A673 (cell line): ENCODE results near the gene ALKBH7. TPM values are rescaled to one million over a fixed set of nuclear protein-coding genes. Genes with fewer than 3 reads are reported as not detected.
A peak's percentile ranks its signal among the peaks of the same experiment; 100 is the strongest.
"Not testable (repeated sequence)": the region's sequence is repeated elsewhere in the genome, so short reads cannot be mapped to it uniquely, and the experiment has no call there.

ENCODE experiments used
- BruUV-seq: library from RNA; stranded (reverse); fragments of 400-500 nt; replicated peaks from 2 replicates; lab custom pipeline; 2021; lab: Mats Ljungman, UMichigan
- CTCF ChIA-PET: fragments of 300-600 bp; sonication (Branson Sonifier 250); formaldehyde crosslinking; loops from one replicate; lab custom pipeline; 2022; ENCODE audit warnings: antibody characterized with exemption; lab: Charles Lee
- POLR2A ChIA-PET: fragments of 300-600 bp; sonication (Branson Sonifier 250); formaldehyde crosslinking; loops from one replicate; lab custom pipeline; 2022; ENCODE audit warnings: antibody characterized with exemption; ENCODE audit not compliant: low non-redundant PET; lab: Charles Lee
- DNase-seq: peaks from one replicate; pipeline ENCODE4 v3.0.0-alpha.2; 2015; ENCODE audit warnings: low spot score
- H3K27ac ChIP-seq: fragments of 200-600 bp; sonication (generic); 2 replicates; pipeline ENCODE4 v1.5.1; 2016; ENCODE audit warnings: mixed run types, low read depth, mild to moderate bottlenecking, mixed read lengths, antibody characterized with exemption, low read length; ENCODE audit not compliant: poor library complexity, severe bottlenecking
- H3K27me3 ChIP-seq: fragments of 200-600 bp; sonication (generic); replicated peaks from 2 replicates; pipeline ENCODE4 v1.6.1; 2017; ENCODE audit warnings: mixed run types, low read depth, mild to moderate bottlenecking, mixed read lengths, antibody characterized with exemption, low read length; ENCODE audit not compliant: insufficient read depth, poor library complexity
- H3K36me3 ChIP-seq: fragments of 200-600 bp; sonication (generic); 2 replicates; pipeline ENCODE4 v1.6.1; 2016; ENCODE audit warnings: mixed run types, mild to moderate bottlenecking, mixed read lengths, antibody characterized with exemption, low read length; ENCODE audit not compliant: insufficient read depth, poor library complexity, severe bottlenecking
- H3K4me1 ChIP-seq: fragments of 200-600 bp; sonication (generic); 2 replicates; pipeline ENCODE4 v1.6.1; 2017; ENCODE audit warnings: mixed run types, mild to moderate bottlenecking, mixed read lengths, antibody characterized with exemption, low read length; ENCODE audit not compliant: insufficient read depth, poor library complexity, severe bottlenecking
- H3K4me3 ChIP-seq: fragments of 200-600 bp; sonication (generic); 2 replicates; pipeline ENCODE4 v1.5.1; 2016; ENCODE audit warnings: low read depth, mixed run types, mild to moderate bottlenecking, mixed read lengths, low read length; ENCODE audit not compliant: poor library complexity, severe bottlenecking
- H3K9me3 ChIP-seq: fragments of 200-600 bp; sonication (generic); 2 replicates; pipeline ENCODE4 v1.6.1; 2016; ENCODE audit warnings: mixed run types, low read depth, mild to moderate bottlenecking, mixed read lengths, antibody characterized with exemption, low read length; ENCODE audit not compliant: poor library complexity, severe bottlenecking
- CTCF ChIP-seq: fragments of 300-800, 200-600 bp; sonication (generic); conservative IDR thresholded peaks from 2 replicates; pipeline ENCODE4 v1.5.1; 2017; ENCODE audit warnings: low read depth, mild to moderate bottlenecking, antibody characterized with exemption, low read length, moderate library complexity, mixed read lengths
- EZH2 ChIP-seq: fragments of 200-600 bp; sonication (generic); IDR thresholded peaks from 2 replicates; pipeline ENCODE4 v1.6.1; 2017; ENCODE audit warnings: borderline replicate concordance, low read depth, mild to moderate bottlenecking, mixed read lengths, antibody characterized with exemption, low read length; ENCODE audit not compliant: poor library complexity, severe bottlenecking
- intact Hi-C: fragments of 100-400 bp; cut with micrococcal nuclease; formaldehyde crosslinking; loops from one replicate; pipeline ENCODE4 v1.10.0; 2022; ENCODE audit not compliant: unreplicated experiment
- total RNA-seq: library from RNA; stranded (reverse); gene quantifications from 2 replicates; pipeline ENCODE4 v1.2.3, GENCODE V29; 2021

ALKBH7 gene
- total RNA-seq, 1 experiment from 2014 or later = 30.6 TPM

DNA sequence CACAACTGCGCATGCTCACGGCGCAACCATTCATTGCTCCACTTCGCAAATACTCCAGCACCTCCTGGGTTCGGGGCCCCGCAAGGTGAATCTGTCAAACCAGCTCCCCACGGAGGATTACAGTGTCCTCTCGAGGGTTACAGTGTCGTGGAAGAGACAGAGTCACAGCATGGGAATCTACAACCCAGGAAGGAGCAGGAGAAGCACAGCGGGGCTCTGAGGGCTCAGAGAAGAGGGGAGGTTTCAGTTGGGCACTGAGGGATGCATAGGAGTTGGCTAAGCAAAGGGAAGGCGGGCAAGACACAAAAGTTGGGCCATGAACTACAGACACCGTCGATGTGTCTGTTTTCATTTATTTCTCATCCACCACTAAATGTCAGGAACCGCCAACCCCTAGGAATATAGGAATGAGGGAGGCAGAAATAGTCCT, 21.4 kb downstream of the ALKBH7 start:
- no TSS peak for BruUV-seq
- CTCF ChIA-PET = no interaction called here
- intact Hi-C loops = no loop called here
- H3K4me1 ChIP-seq = peaks cover 14% of the 10 kb centered on the region
- H3K9me3 ChIP-seq = no peaks in the 10 kb centered on the region
- peak overlapping the region; percentile 93 for H3K27ac ChIP-seq
- POLR2A ChIA-PET = no interaction called here
- TF ChIP-seq CTCF = no peak
- TF ChIP-seq EZH2 = no peak
- DNase-seq = no peak
- no peaks in the 10 kb centered on the region for H3K27me3 ChIP-seq
- peaks cover 25% of the 10 kb centered on the region for H3K36me3 ChIP-seq
- peak overlapping the region; percentile 70 for H3K4me3 ChIP-seq

DNA sequence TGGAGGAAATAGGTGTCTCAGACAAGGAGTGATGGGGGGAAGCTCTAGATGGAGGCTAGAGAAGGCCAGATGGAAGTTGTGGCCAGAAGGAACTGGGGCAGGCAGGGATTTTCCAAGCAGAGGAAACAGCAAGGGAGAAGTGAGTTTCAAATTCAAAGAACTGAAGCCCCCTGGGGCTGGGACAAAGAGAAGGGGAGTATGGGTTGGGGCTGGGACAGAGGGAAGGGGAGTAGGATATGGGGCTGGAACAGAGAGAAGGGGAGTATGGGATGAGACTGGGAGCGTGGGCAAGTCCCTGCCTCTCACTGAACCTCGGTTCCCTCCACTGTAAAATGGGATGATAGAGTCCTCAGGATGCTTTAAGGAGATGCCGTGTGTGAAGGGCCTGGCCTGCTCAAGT, 22.2 kb downstream of the ALKBH7 start:
- intact Hi-C loops = no loop called here
- H3K4me3 ChIP-seq = no peak overlapping the region
- DNase-seq = no peak
- ChIA-PET POLR2A (no interaction called here), CTCF (interaction anchor here (0.7 kb wide), 1 partner anchor 201 kb away, joined by 6 read pairs; no protein-coding TSS in a partner anchor)
- TF ChIP-seq EZH2 (no peak), CTCF (no peak)
- H3K9me3 ChIP-seq = no peaks in the 10 kb centered on the region
- H3K27me3 ChIP-seq = no peaks in the 10 kb centered on the region
- peak overlapping the region; percentile 40 for H3K27ac ChIP-seq
- peaks cover 14% of the 10 kb centered on the region for H3K4me1 ChIP-seq
- BruUV-seq = no TSS peak
- peaks cover 16% of the 10 kb centered on the region for H3K36me3 ChIP-seq

DNA sequence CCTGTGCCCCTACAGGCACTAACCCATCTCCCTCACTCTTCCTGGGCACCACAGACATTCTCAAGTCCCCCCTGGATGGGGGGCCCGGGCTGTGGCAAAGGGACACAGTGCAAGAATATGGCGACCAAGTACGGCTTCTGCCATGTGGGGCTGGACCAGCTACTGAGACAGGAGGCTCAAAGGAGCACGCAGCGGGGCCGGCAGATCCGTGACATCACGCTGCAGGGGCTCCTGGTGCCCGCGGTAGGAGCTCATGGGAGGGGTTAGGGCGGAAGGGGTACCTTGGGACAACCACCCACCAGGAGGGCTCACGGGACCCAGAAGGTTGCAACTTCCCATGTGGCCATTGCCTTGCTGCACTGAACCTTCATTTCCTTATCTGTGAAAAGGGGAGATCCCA, 23.7 kb downstream of the ALKBH7 start:
- Histone ChIP-seq H3K27ac (no peak overlapping the region), H3K9me3 (no peaks in the 10 kb centered on the region), H3K36me3 (peaks cover 8% of the 10 kb centered on the region), H3K4me1 (peaks cover 14% of the 10 kb centered on the region), H3K4me3 (no peak overlapping the region), H3K27me3 (no peaks in the 10 kb centered on the region)
- TF ChIP-seq EZH2 (no peak), CTCF (no peak)
- BruUV-seq = no TSS peak
- POLR2A ChIA-PET = no interaction called here
- CTCF ChIA-PET = no interaction called here
- no peak for DNase-seq
- intact Hi-C loops = no loop called here

- POLR2A ChIA-PET, intact Hi-C loops, CTCF ChIA-PET: not testable (repeated sequence)
These were observed 27.7 kb downstream of the ALKBH7 start for GRCh38 chr19:6400062-6400944.

More at GRCh38 chr19:6400062-6400944, 27.7 kb downstream of the ALKBH7 start:
- H3K4me1 ChIP-seq, H3K4me3 ChIP-seq, H3K36me3 ChIP-seq, H3K9me3 ChIP-seq, DNase-seq, H3K27me3 ChIP-seq, H3K27ac ChIP-seq, BruUV-seq: not testable (repeated sequence)
